ENCODE data around the gene SCG5. TPM values are rescaled to one million over a fixed set of nuclear protein-coding genes. Genes with fewer than 3 reads are reported as not detected.

SCG5 gene
- total and polyA plus RNA-seq, 10 of the 15 experiments (the other 5 are each of a cell fraction or from before 2014, with no cell fraction given) = 0.13 to 0.62 (median 0.48) TPM

GRCh38 chr15:32682977-32683630 is 41.6 kb downstream of the SCG5 start:
- no peak for ATAC-seq
- H3K4me1 ChIP-seq (ENCODE audit: control insufficient read depth, insufficient read depth, low read length) = peaks cover 3% of the 10 kb centered on the region; the same call in 1 of the 2 replicates
- no peak overlapping the region for H3K9ac ChIP-seq (ENCODE audit: control insufficient read depth, insufficient read depth, low read length)
- H3K36me3 ChIP-seq (ENCODE audit: control insufficient read depth in 2 of 2, insufficient read depth in 2 of 2, low read length in 1 of 2) = no peaks in the 10 kb centered on the region
- no peak for FAIRE-seq
- H3K4me2 ChIP-seq (ENCODE audit: control insufficient read depth, insufficient read depth) = no peak overlapping the region
- RAD21 ChIA-PET (ENCODE audit: unreplicated experiment) = no interaction called here
- H3K27ac ChIP-seq (ENCODE audit: control insufficient read depth, insufficient read depth) = no peak overlapping the region
- TF ChIP-seq, protein P1, sequence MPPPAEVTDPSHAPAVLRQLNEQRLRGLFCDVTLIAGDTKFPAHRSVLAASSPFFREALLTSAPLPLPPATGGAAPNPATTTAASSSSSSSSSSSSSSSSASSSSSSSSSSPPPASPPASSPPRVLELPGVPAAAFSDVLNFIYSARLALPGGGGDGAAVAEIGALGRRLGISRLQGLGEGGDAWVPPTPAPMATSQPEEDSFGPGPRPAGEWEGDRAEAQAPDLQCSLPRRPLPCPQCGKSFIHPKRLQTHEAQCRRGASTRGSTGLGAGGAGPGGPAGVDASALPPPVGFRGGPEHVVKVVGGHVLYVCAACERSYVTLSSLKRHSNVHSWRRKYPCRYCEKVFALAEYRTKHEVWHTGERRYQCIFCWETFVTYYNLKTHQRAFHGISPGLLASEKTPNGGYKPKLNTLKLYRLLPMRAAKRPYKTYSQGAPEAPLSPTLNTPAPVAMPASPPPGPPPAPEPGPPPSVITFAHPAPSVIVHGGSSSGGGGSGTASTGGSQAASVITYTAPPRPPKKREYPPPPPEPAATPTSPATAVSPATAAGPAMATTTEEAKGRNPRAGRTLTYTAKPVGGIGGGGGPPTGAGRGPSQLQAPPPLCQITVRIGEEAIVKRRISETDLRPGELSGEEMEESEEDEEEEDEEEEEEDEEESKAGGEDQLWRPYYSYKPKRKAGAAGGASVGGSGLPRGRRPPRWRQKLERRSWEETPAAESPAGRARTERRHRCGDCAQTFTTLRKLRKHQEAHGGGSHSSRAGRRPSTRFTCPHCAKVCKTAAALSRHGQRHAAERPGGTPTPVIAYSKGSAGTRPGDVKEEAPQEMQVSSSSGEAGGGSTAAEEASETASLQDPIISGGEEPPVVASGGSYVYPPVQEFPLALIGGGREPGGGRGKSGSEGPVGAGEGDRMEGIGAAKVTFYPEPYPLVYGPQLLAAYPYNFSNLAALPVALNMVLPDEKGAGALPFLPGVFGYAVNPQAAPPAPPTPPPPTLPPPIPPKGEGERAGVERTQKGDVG (CRISPR knock-in tag; IDR thresholded peaks at IDR 0.05) = no peak
- no peak for TF ChIP-seq ETV6 (conservative IDR thresholded peaks at IDR 0.05 in 1 of 2, IDR thresholded peaks at IDR 0.05 in 1 of 2; ENCODE audit: borderline replicate concordance in 1 of 2, low read depth in 1 of 2)
- TF ChIP-seq ZBTB33 (IDR thresholded peaks at IDR 0.05) = no peak
- no peak for TF ChIP-seq POLR2AphosphoS5 (IDR thresholded peaks at IDR 0.05; ENCODE audit: low read length)
- no peak for TF ChIP-seq RB1 (IDR thresholded peaks at IDR 0.05; ENCODE audit: borderline replicate concordance)
- TF ChIP-seq CREM (IDR thresholded peaks at IDR 0.05; ENCODE audit: low read depth) = no peak
- TF ChIP-seq NR2C1 (IDR thresholded peaks at IDR 0.05) = no peak
- in situ Hi-C loops (cut with MboI) (no loop called here), intact Hi-C loops (cut with micrococcal nuclease; ENCODE audit: unreplicated experiment) (loop anchor here (10.0 kb wide), 1 partner anchor 62 kb away; no protein-coding TSS in a partner anchor)
- no peaks in the 10 kb centered on the region for H3K9me3 ChIP-seq (replicated peaks; ENCODE audit: control insufficient read depth, insufficient read depth, low read length)
- no peaks in the 10 kb centered on the region for H3K27me3 ChIP-seq (replicated peaks in 1 of 2; ENCODE audit: control insufficient read depth in 2 of 2, insufficient read depth in 2 of 2, low read length in 1 of 2)
- H3K4me3 ChIP-seq = no peak overlapping the region
- no TSS peak for BruUV-seq (replicated peaks)
- no peak overlapping the region for H2AFZ ChIP-seq (ENCODE audit: control insufficient read depth, low read depth, low read length)
- POLR2A ChIA-PET = interaction anchor here (0.5 to 0.8 kb wide), 2 partner anchors 12 to 20 kb away, joined by 3 read pairs; no protein-coding TSS in a partner anchor
- no peaks in the 10 kb centered on the region for H4K20me1 ChIP-seq (ENCODE audit: control insufficient read depth, insufficient read depth)
- SMC1A ChIA-PET (ENCODE audit: uncharacterized antibody, unreplicated experiment) = no interaction called here
- no peaks in the 10 kb centered on the region for H3K79me2 ChIP-seq (ENCODE audit: control insufficient read depth, insufficient read depth, low read length)
- no peak for DNase-seq (ENCODE audit: low read depth, low spot score)
- CTCF ChIA-PET = interaction anchor here (0.6 to 3.2 kb wide), 3 partner anchors 21 to 267 kb away, joined by 3 to 14 read pairs (median 3); no protein-coding TSS in a partner anchor
- WGBS (ENCODE audit: insufficient coverage, insufficient replicate concordance, low lambda C conversion rate, missing lambda C conversion rate) = 100% methylated on average over 2 of the region's 2 CpGs
